HG02588 (cell line): ENCODE measurements around the gene PDCD1.
"Not testable (repeated sequence)": the region's sequence is repeated elsewhere in the genome, so short reads cannot be mapped to it uniquely, and the experiment has no call there.

Source experiments
- ATAC-seq: cut with Tn5 transposase; IDR thresholded peaks from one replicate; pipeline ENCODE4 v1.9.1; 2021; ENCODE audit warnings: mild to moderate bottlenecking, moderate library complexity; ENCODE audit not compliant: unreplicated experiment

PDCD1 gene

GRCh38 chr2:241879326-241879725 is 20.6 kb upstream of the PDCD1 start:
- no peak for ATAC-seq

- ATAC-seq: no peak
These were observed 19.6 kb upstream of the PDCD1 start for GRCh38 chr2:241877989-241878970.

GRCh38 chr2:241877197-241877685 is 18.5 kb upstream of the PDCD1 start:
- ATAC-seq: no peak

- ATAC-seq: no peak
These were observed 18.0 kb upstream of the PDCD1 start for GRCh38 chr2:241876528-241877196.

- not testable (repeated sequence) for ATAC-seq
These were observed 17.2 kb upstream of the PDCD1 start for GRCh38 chr2:241875754-241876527.

- no peak for ATAC-seq
These were observed 15.7 kb upstream of the PDCD1 start for GRCh38 chr2:241874277-241874925.

GRCh38 chr2:241873803-241874110 is 15.1 kb upstream of the PDCD1 start:
- no peak for ATAC-seq

GRCh38 chr2:241873081-241873802 is 14.5 kb upstream of the PDCD1 start:
- no peak for ATAC-seq

GRCh38 chr2:241872313-241872642 is 13.6 kb upstream of the PDCD1 start:
- ATAC-seq: no peak

- ATAC-seq: no peak
These were observed 13.0 kb upstream of the PDCD1 start for GRCh38 chr2:241871538-241872312.

GRCh38 chr2:241870611-241871537 is 12.2 kb upstream of the PDCD1 start:
- no peak for ATAC-seq

- ATAC-seq: no peak
These were observed 11.4 kb upstream of the PDCD1 start for GRCh38 chr2:241870081-241870541.

GRCh38 chr2:241869087-241869961 is 10.6 kb upstream of the PDCD1 start, which contains the start of gene RTP5:
Gene RTP5 (plus strand): TSS chr2:241869729. CDS start chr2:241869757, 28 bp downstream.
- ATAC-seq: no peak

GRCh38 chr2:241868661-241869081 is 10.0 kb upstream of the PDCD1 start:
- ATAC-seq: no peak

GRCh38 chr2:241867776-241868420 is 9.2 kb upstream of the PDCD1 start:
- no peak for ATAC-seq

GRCh38 chr2:241866790-241867645 is 8.3 kb upstream of the PDCD1 start:
- no peak for ATAC-seq
